Embryonic facial prominence (tissue), 1 donor: ENCODE measurements around the gene CIAPIN1.

Experiments
- DNase-seq: peaks from one replicate; pipeline ENCODE4 v3.0.0-alpha.2; 2016; ENCODE audit errors: extremely low spot score

CIAPIN1 gene

GRCh38 chr16:57476546-57477410 lies 29.6 kb upstream of the CIAPIN1 start:
- DNase-seq: no peak

DNA sequence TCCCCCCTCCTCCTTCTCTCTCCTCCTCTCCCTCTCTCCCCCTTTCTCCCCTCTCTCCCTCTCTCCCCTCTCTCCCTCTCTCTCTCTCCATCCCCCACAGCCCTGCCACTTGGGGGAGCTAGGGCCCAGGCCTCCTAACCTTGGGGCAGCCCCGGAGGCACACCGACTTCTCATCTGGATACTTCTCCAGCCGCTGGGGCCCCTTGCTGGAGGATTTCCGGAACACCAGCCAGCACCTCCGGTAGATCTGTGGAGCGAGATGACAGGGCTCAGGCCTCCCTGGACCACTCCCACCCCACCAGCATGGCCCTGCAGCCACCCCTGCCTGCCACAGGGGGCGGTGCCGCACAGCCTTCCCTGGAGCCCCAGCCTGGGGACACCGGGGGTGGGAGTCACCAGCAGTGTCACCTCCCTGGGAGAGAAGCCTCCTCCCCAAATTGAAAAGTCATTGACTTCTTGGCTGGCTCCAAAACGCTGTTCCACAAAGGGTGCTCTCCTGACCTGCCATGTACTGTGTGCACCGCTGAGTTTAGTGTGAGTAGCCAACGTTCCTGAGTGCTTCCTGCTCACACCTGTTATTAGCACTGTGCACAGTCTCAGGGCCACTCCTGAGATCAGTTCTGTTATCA lies 28.6 kb upstream of the CIAPIN1 start:
- DNase-seq: no peak

GRCh38 chr16:57474671-57475661 lies 27.8 kb upstream of the CIAPIN1 start:
- DNase-seq: no peak

DNA sequence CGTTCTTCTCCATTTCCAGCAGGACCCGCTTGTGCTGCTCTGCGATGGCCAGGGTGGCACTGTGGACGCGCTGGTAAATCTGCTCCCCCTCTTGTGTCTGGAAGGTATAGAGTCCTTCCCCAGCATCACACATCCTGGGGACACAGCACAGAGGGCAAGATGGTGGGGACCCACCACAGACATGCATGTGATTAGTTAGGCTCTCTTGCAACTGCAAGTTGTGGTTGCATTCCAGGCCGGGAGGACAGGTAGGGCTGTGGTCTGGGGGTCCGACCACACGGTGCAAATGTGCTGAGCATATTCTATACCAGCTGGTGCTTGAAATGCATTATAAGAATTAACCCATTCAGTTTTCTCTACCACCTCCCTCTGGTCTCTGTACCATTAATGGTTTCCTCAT lies 26.7 kb upstream of the CIAPIN1 start:
- DNase-seq: no peak

- DNase-seq: no peak
These were observed 26.1 kb upstream of the CIAPIN1 start for GRCh38 chr16:57473176-57473840.

- DNase-seq: no peak
These were observed 25.5 kb upstream of the CIAPIN1 start for GRCh38 chr16:57472665-57473060.

GRCh38 chr16:57471852-57472664 lies 24.9 kb upstream of the CIAPIN1 start:
- no peak for DNase-seq

- DNase-seq: no peak
These were observed 24.0 kb upstream of the CIAPIN1 start for GRCh38 chr16:57471209-57471608.

DNA sequence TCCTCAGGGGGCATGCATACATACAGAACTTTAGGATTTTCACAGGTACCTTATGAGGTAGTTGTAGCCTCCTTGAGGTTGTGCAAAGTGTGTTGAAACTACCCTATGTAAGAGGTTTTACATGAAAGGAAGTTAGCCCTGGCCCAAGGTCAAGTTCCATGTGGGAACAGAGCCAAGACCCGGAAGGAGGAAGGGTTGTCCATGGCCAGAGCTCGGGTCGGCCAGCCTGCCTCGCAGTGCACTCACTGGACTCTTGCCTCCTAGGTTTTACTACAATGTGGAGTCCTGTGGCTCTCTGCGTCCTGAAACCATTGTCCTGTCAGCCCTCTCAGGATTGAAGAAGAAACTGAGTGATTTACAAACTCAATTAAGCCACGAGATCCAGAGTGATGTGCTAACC lies 23.5 kb upstream of the CIAPIN1 start:
- no peak for DNase-seq

DNA sequence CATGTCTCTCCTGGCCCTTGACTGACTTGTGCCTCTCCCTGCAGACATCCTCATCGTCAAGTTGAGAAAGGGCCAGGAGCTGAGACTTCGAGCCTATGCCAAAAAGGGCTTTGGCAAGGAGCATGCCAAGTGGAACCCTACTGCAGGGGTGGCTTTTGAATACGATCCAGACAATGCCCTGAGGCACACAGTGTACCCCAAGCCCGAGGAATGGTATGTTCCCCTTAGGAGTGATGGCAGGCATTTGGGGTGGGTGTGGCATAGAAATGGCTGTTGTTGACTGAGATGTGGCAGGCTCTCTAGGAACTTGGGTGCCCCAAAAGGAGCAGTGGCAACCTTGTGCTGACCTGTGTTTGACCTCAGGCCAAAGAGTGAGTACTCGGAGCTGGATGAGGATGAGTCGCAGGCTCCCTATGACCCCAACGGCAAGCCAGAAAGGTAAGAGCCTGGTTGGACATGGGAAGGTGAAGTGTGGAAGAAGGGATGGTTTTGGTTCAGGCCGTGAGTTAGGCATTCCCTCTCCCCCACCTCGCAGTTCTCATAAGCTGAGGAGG lies 22.8 kb upstream of the CIAPIN1 start:
- no peak for DNase-seq

DNA sequence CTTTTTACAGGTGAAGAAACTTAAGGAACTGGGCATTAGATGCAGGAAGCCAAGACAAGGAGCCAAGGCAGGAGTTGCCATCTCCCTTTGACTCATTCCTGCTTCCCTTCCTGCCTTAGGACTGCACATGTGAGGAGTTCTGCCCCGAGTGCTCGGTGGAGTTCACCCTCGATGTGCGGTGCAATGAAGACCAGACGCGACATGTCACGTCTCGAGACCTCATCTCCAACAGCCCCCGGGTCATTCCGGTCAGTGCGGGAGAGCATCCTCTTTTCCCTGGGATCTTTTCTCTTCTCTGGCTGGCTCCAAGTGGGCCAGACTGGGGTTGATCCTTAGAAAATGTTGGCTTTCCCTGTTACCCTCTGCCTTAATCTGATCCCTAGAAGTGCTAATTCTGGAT lies 21.9 kb upstream of the CIAPIN1 start:
- no peak for DNase-seq

GRCh38 chr16:57468346-57468745 lies 21.2 kb upstream of the CIAPIN1 start:
- DNase-seq: no peak

GRCh38 chr16:57464523-57464922 lies 17.3 kb upstream of the CIAPIN1 start:
- no peak for DNase-seq

DNA sequence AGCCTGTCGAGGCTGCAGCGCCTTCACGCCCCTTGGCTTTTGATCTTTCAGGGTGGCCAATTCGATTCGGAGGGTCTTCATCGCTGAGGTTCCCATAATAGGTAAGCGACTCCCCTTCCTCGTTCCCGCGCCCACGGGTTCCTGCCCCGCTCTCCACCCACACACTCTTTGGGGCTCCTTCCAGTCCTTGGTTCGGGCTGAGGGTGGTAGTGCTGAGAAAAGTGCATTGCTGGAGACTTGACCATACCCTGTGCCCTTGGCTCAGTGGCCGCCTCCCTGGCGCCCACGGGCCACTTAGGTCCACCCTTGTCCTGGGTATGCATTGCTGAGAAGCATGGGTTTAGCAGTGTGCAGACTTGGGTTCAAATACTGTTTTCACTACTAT lies 15.8 kb upstream of the CIAPIN1 start:
- no peak for DNase-seq

- peak; percentile 66 for DNase-seq
These were observed 15.2 kb upstream of the CIAPIN1 start, which contains the start of gene POLR2C for GRCh38 chr16:57462209-57462977. Gene POLR2C, plus strand, starts transcription at chr16:57462679. Its CDS starts 46 bp downstream, at chr16:57462725.

- no peak for DNase-seq
These were observed 4.8 kb upstream of the CIAPIN1 start for GRCh38 chr16:57452021-57452420.

- no peak for DNase-seq
These were observed 527 bp downstream of the CIAPIN1 start for GRCh38 chr16:57446531-57447185.

GRCh38 chr16:57445510-57445909 lies 1.7 kb downstream of the CIAPIN1 start:
- DNase-seq: no peak

DNA sequence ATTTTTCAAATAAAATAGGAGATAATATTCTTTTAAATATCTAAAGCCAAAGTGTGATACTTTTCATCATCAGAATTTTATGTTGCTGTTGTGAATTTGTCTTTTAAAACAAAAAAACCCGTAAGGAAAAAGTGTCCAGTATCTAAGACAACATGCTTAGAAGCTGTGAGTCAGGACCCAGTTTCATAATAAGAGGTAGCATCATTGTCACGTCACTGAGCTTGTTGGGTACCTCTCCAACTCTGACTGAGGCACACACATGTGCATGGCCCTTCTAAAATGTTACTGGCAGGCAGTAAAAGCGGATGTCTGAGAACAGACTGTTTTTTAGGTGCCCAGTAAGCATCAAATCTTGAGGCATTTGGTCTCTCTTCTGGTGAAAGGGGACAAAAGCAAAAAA lies 2.5 kb downstream of the CIAPIN1 start:
- no peak for DNase-seq
